ENCODE measurements around the gene BACH2. TPM values are rescaled to one million over a fixed set of nuclear protein-coding genes. Genes with fewer than 3 reads are reported as not detected.

BACH2 gene
- total RNA-seq, 4 donors from 2014 or later = 8.5 to 20.0 (median 13.3) TPM

- no peak overlapping the region for H3K27ac ChIP-seq
- 87% methylated on average over 8 of the region's 8 CpGs for WGBS
- H3K36me3 ChIP-seq = no peaks in the 10 kb centered on the region
- no peaks in the 10 kb centered on the region for H3K9me3 ChIP-seq
- H3K4me3 ChIP-seq = no peak overlapping the region
- H3K4me1 ChIP-seq = peaks cover 5% of the 10 kb centered on the region
- no peak for TF ChIP-seq POLR2AphosphoS5 (IDR thresholded peaks at IDR 0.05)
- no peak for TF ChIP-seq EP300 (IDR thresholded peaks at IDR 0.05)
- TF ChIP-seq POLR2A (IDR thresholded peaks at IDR 0.05) = no peak
- no peak for TF ChIP-seq CTCF (IDR thresholded peaks at IDR 0.05)
- DNase-seq (ENCODE audit: low spot score in 2 of 2) = no peak
- H3K27me3 ChIP-seq = no peaks in the 10 kb centered on the region
Measured at GRCh38 chr6:90162648-90163387, 133.8 kb downstream of the BACH2 start.

DNA sequence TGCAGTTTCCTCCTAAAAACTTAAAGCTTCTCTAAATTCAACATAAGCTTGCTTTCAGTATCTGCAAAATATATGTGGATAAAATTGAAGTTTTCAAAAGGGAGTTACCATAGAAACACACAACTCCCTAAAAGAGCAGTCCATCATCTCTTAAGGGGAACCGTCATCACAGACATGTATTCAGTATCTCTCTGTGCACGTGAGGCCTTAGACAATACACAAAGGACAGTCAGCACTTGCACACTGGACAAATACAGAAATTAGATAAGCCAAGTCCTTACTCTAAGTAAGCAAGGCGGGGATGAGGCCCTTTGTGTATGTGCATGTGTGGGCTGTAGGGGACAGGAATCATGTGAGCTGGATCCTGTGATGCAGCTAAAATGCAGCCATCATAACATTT lies 136.6 kb downstream of the BACH2 start:
- Histone ChIP-seq H3K9me3 (no peaks in the 10 kb centered on the region), H3K4me3 (no peak overlapping the region), H3K27ac (no peak overlapping the region), H3K4me1 (no peaks in the 10 kb centered on the region), H3K27me3 (no peaks in the 10 kb centered on the region), H3K36me3 (no peaks in the 10 kb centered on the region)
- no peak for TF ChIP-seq POLR2AphosphoS5 (IDR thresholded peaks at IDR 0.05)
- no peak for TF ChIP-seq EP300 (IDR thresholded peaks at IDR 0.05)
- TF ChIP-seq POLR2A (IDR thresholded peaks at IDR 0.05) = no peak
- TF ChIP-seq CTCF (IDR thresholded peaks at IDR 0.05) = no peak
- 82% methylated on average over 3 of the region's 3 CpGs for whole genome bisulfite sequencing
- no peak for DNase-seq (ENCODE audit: low spot score in 2 of 2)

DNA sequence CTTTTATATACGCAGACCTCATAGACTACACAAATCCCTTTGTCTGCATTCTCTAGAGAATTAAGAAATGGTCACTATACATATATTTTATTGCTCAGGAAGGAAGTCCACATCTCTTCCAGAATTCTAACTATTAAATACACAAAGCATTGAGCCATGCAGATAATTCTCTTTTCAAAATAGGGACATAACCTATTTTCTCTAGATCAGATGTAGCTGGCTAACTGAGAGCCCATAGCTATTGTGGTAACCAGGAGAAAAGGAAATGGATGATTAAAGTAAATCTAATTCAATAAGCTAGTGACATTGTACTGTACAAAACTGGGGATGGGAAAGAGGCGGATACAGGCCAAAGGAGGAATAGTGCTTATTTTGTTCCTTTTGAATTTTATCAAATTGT lies 137.2 kb downstream of the BACH2 start:
- H3K9me3 ChIP-seq = no peaks in the 10 kb centered on the region
- TF ChIP-seq POLR2AphosphoS5 (IDR thresholded peaks at IDR 0.05) (no peak), POLR2A (IDR thresholded peaks at IDR 0.05) (no peak)
- no peak for DNase-seq (ENCODE audit: low spot score in 2 of 2)
- no peaks in the 10 kb centered on the region for H3K4me1 ChIP-seq
- H3K36me3 ChIP-seq = no peaks in the 10 kb centered on the region
- 90% methylated on average over 2 of the region's 2 CpGs for whole genome bisulfite sequencing
- no peaks in the 10 kb centered on the region for H3K27me3 ChIP-seq
- H3K27ac ChIP-seq = no peak overlapping the region
- no peak overlapping the region for H3K4me3 ChIP-seq

DNA sequence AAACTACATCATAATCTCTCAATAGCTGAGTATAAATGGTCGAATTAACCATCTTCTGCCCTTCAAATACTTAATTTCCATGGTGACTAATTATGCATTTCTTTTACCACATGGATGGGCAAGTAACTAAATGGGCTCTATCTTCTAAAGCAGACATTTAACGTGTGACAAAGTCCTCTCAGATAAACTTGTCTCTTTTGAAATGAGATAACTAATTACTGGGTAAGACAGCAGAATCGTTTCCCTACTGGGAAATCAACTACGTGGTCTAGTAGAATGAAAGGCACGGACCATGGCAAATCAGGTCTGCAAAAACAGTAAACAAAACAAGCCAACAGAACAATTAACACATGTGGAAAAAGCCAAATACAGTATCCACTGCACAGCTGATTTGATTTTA lies 137.7 kb downstream of the BACH2 start:
- Histone ChIP-seq H3K4me3 (no peak overlapping the region), H3K36me3 (no peaks in the 10 kb centered on the region), H3K27ac (no peak overlapping the region), H3K9me3 (no peaks in the 10 kb centered on the region), H3K27me3 (no peaks in the 10 kb centered on the region), H3K4me1 (no peaks in the 10 kb centered on the region)
- 55% methylated on average over 5 of the region's 5 CpGs for WGBS
- TF ChIP-seq EP300 (IDR thresholded peaks at IDR 0.05) (no peak), CTCF (IDR thresholded peaks at IDR 0.05) (no peak), POLR2AphosphoS5 (IDR thresholded peaks at IDR 0.05) (no peak), POLR2A (IDR thresholded peaks at IDR 0.05) (no peak)
- DNase-seq (ENCODE audit: low spot score in 2 of 2) = no peak

- WGBS = 93% methylated on average over 7 of the region's 7 CpGs
- DNase-seq (ENCODE audit: low spot score in 2 of 2) = no peak
- Histone ChIP-seq H3K4me3 (no peak overlapping the region), H3K4me1 (peaks cover 2% of the 10 kb centered on the region), H3K27me3 (no peaks in the 10 kb centered on the region), H3K27ac (no peak overlapping the region), H3K9me3 (no peaks in the 10 kb centered on the region), H3K36me3 (no peaks in the 10 kb centered on the region)
- TF ChIP-seq POLR2AphosphoS5 (IDR thresholded peaks at IDR 0.05) (no peak), EP300 (IDR thresholded peaks at IDR 0.05) (no peak), CTCF (IDR thresholded peaks at IDR 0.05) (no peak), POLR2A (IDR thresholded peaks at IDR 0.05) (no peak)
Measured at GRCh38 chr6:90157441-90157840, 139.2 kb downstream of the BACH2 start.
